ENCODE measurements around the gene SUPT7L.

- TF ChIP-seq CTCF (conservative IDR thresholded peaks at IDR 0.05; ENCODE audit: low read length) (no peak), EZH2phosphoT487 (IDR thresholded peaks at IDR 0.05; ENCODE audit: borderline replicate concordance, low read depth, low read length) (no peak)
Measured at GRCh38 chr2:27636766-27637165, 26.6 kb downstream of the SUPT7L start.
